AG09319 (cell line): ENCODE results near the gene RTL10.

ENCODE experiments used
- DNase-seq: peaks from one replicate; pipeline ENCODE4 v3.0.0-alpha.2; 2010; ENCODE audit warnings: low read depth; ENCODE audit errors: extremely low read depth
- TF ChIP-seq, protein P1 (sequence below): IDR thresholded peaks from 2 replicates; pipeline ENCODE4 v1.5.1; 2011; ENCODE audit warnings: low read depth, mild to moderate bottlenecking, inconsistent platforms, low read length, moderate library complexity

Gene RTL10

DNA sequence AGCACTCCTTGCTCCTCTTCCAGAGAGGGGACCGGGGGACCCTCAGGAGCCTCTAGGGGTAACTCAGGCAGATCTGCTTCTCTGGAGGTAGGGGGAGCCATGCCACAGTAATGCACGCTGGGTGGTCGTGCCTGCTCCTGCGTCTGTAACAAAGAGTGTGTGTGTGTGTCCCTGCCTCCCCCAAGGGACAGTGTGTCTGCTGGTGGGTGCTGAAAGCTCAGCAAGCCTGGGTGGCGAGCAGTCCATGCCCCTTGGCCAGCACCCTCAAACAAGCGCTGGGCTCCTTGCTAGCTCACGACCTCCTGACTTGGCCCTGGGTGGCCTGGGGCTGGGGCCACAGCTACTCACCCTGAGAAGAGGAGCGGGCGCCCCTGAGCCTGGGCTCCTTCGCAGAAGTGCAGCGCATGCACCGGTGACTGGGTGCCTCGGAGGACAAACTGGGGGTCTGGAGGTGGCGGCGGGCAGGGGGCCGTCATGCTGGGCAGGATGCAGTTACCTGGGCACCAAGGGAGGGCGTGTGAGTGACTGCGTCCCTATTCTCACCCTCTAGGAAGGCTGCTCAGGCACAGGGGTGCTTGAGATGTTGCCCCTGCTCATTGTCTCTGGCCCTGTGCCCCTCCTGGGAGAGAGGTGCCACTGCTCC lies 33.7 kb downstream of the RTL10 start:
- TF ChIP-seq, protein P1, sequence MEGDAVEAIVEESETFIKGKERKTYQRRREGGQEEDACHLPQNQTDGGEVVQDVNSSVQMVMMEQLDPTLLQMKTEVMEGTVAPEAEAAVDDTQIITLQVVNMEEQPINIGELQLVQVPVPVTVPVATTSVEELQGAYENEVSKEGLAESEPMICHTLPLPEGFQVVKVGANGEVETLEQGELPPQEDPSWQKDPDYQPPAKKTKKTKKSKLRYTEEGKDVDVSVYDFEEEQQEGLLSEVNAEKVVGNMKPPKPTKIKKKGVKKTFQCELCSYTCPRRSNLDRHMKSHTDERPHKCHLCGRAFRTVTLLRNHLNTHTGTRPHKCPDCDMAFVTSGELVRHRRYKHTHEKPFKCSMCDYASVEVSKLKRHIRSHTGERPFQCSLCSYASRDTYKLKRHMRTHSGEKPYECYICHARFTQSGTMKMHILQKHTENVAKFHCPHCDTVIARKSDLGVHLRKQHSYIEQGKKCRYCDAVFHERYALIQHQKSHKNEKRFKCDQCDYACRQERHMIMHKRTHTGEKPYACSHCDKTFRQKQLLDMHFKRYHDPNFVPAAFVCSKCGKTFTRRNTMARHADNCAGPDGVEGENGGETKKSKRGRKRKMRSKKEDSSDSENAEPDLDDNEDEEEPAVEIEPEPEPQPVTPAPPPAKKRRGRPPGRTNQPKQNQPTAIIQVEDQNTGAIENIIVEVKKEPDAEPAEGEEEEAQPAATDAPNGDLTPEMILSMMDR, result no peak
- no peak for DNase-seq

DNA sequence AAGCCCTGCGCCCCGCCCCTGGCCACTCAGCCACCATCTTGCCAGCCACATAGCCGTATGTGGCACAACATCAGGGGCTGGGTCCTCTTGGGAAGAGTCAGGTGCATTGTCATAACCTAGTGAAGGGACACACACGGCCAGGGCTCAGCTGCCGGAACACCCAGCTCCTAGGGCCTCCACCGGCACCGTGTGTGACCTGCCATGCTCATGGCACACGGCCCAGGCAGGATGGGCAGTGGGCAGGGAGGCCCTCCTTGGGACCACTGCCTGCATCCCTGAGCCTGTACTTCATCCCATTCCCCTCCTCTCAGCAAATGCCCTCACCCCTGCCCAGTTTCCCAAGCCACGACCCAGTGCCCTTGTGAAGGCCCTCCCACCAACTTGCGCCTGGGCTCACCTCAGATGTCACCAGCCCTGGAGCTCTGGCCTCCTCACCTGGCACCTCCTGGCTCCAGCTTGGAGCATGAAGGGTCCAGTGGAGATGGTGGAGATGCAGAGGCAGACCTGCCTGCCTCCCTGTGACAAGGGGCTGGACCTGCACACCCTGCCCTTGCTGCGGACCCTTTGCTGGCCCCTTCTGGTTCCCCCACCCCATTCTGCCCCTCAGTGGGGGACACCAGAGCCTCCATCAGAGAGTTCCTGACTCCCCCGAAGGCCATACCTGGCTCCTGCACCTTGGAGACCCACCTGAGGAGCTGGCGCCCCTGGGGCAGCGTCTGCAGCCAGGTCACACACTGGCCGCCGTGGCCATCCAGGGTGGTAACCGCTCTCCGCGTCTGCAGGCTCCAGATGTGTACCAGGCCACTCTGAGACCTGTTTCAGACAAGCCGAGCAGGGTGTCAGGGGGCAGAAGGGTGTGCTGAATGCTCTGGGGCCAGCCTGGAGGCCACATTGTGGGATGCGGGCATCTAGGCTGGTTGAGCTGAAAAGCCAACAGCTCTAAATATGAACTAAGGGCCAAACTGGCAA lies 34.5 kb downstream of the RTL10 start:
- TF ChIP-seq, protein P1, result no peak
- DNase-seq, result no peak

GRCh38 chr22:19819208-19819910 lies 35.3 kb downstream of the RTL10 start:
- DNase-seq, result no peak
- TF ChIP-seq, protein P1, result no peak

DNA sequence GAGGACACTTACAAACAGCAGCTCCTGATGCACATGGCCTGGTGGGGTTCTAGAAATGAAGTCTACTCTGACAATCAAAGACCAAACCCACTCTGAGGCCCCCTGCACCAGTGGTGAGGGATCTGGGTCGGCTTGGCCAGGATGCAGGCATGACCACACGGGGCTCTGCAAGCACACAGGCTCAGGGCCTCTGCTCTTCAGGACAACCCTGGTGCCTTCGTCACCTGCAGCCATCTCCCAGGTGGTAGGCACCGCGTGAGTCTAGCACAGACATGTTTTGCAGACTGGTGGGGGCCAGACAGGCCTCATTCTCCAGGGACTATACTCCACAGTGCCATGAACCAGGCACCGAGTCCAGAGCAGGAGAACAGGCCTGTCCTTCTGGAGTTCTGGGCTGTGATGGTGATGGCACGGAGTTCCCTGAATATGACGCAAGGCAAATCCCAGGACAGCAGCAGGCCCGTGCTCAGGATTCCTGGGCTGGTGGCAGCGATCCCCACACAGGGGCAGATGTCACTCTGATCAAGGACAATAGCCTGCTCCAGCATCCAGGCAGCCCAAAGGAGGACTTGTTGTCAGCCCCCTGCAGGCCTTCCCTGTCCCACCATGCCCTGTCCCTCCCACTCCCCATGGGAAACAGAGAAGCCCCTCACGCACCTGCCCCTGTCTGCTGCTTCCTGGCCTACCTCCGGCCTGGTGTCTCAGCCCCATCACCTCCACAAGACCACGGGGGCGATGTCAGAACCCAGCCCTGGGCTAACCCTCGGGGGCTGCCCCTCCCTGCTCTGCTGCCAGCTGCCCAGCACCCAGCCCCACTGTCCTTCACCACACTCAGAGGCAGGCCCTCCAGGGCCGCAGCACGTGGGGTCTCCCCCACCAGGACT lies 36.1 kb downstream of the RTL10 start:
- TF ChIP-seq, protein P1, result no peak
- no peak for DNase-seq

DNA sequence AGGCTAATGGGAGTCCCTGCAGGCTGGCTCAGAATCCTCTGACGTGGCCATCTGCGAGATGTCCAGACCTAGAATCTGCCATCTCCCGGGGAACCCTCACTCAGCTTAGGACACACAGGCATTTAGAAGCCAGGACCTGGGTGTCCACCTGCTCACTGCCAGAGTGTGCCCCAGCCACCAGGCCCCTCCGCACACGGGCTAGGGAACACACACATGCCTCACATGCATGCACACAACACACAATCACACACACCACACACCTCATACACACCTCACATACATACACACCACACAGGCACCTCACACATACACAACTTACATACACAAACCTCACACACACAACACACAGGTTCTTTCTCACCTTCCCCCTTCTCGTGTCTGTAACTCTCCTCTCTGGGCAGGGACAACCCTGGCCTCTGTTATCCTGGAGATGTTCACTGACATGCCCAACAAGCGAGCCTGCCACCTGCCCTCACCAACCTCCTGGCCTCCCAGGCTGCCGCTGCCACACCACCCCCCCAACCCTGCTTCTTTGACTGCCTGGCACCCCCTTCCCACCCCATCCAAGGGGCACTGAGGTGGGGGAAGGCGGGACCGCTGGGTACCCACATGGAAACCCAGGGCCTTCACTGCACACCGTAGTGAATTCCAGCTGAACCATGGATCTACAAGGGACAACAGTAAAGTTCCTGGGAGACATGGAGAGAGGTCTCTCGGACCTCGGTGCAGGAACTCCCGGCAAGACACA lies 38.1 kb downstream of the RTL10 start:
- TF ChIP-seq, protein P1, result no peak
- no peak for DNase-seq

DNA sequence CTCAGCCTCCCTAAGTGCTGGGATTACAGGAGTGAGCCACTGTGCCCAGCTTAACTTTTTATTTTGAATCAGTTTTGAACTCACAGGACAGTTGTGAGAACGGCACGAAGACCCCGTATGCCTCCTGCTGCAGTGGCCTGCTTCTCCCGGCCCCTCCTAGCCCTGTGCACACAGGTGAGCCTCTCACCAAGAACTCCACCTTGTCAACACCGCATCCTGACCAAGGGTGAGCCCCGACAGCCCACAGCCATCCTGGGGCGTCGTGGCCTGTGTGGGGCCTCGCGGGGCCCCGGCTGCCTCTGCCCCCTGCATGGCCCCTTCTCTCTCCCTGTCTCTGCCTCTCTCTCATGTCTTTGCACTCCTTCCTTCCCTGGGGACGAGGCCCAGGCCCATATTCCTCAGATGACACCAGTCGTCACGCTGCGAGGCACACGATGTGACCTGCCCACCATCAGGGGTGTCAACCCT lies 38.8 kb downstream of the RTL10 start:
- no peak for DNase-seq
- TF ChIP-seq, protein P1, result no peak
